Activated T-cell treated with anti-CD3 and anti-CD28 coated beads, Interleukin-2, amount 50 U/mL, for 4 hours (primary cell): ENCODE measurements around the gene CD47. TPM values are rescaled to one million over a fixed set of nuclear protein-coding genes. Genes with fewer than 3 reads are reported as not detected.

Experiments
- ATAC-seq, 2 donors: fragments of 200-7000 bp; cut with Tn5 transposase; one replicate each; pipeline ENCODE4 v1.10.0; 2021
- DNase-seq: peaks from one replicate; pipeline ENCODE4 v3.0.0-alpha.2; 2020
- H3K27me3 Mint-ChIP-seq: one replicate; pipeline ENCODE4 v1.8.0; 2021; ENCODE audit warnings: low read depth, mixed read lengths
- H3K36me3 Mint-ChIP-seq: one replicate; pipeline ENCODE4 v1.8.0; 2022; ENCODE audit warnings: mixed read lengths; ENCODE audit not compliant: insufficient read depth
- H3K4me1 Mint-ChIP-seq: one replicate; pipeline ENCODE4 v1.8.0; 2021; ENCODE audit warnings: low read depth, mixed read lengths
- H3K4me3 Mint-ChIP-seq: one replicate; pipeline ENCODE4 v1.8.0; 2021; ENCODE audit warnings: mild to moderate bottlenecking, moderate library complexity, mixed read lengths
- H3K9me3 Mint-ChIP-seq: one replicate; pipeline ENCODE4 v1.8.0; 2021; ENCODE audit warnings: mixed read lengths
- total RNA-seq, 3 donors: library from RNA; stranded (reverse); gene quantifications; one replicate each; pipeline ENCODE4 v1.2.1, GENCODE V29; 2021

Gene CD47
- total RNA-seq, 3 donors from 2014 or later, result 112 to 126 (median 115) TPM

GRCh38 chr3:108064293-108064887 is 26.4 kb downstream of the CD47 start:
- no peaks in the 10 kb centered on the region for H3K27me3 Mint-ChIP-seq
- H3K4me3 Mint-ChIP-seq, result no peak overlapping the region
- peaks cover 74% of the 10 kb centered on the region for H3K4me1 Mint-ChIP-seq
- DNase-seq (no peak), ATAC-seq (peak; percentile 18 to 53)
- H3K36me3 Mint-ChIP-seq, result peaks cover 63% of the 10 kb centered on the region
- H3K9me3 Mint-ChIP-seq, result no peaks in the 10 kb centered on the region

- Mint-ChIP-seq H3K9me3 (no peaks in the 10 kb centered on the region), H3K36me3 (peaks cover 60% of the 10 kb centered on the region), H3K27me3 (no peaks in the 10 kb centered on the region), H3K4me3 (no peak overlapping the region), H3K4me1 (peaks cover 66% of the 10 kb centered on the region)
- DNase-seq (no peak), ATAC-seq (no peak)
Measured at GRCh38 chr3:108062051-108062450, 28.8 kb downstream of the CD47 start.

GRCh38 chr3:108060331-108060730 is 30.5 kb downstream of the CD47 start:
- ATAC-seq, result no peak
- H3K4me1 Mint-ChIP-seq, result peaks cover 62% of the 10 kb centered on the region
- no peaks in the 10 kb centered on the region for H3K9me3 Mint-ChIP-seq
- no peak for DNase-seq
- no peak overlapping the region for H3K4me3 Mint-ChIP-seq
- no peaks in the 10 kb centered on the region for H3K27me3 Mint-ChIP-seq
- H3K36me3 Mint-ChIP-seq, result peaks cover 58% of the 10 kb centered on the region

- Mint-ChIP-seq H3K4me1 (peaks cover 48% of the 10 kb centered on the region), H3K36me3 (peaks cover 61% of the 10 kb centered on the region), H3K9me3 (no peaks in the 10 kb centered on the region), H3K4me3 (no peak overlapping the region), H3K27me3 (no peaks in the 10 kb centered on the region)
- no peak for DNase-seq
- no peak for ATAC-seq
Measured at GRCh38 chr3:108055931-108056330, 34.9 kb downstream of the CD47 start.

- DNase-seq (no peak), ATAC-seq (no peak)
- no peaks in the 10 kb centered on the region for H3K27me3 Mint-ChIP-seq
- H3K4me3 Mint-ChIP-seq, result no peak overlapping the region
- H3K36me3 Mint-ChIP-seq, result peaks cover 54% of the 10 kb centered on the region
- no peaks in the 10 kb centered on the region for H3K9me3 Mint-ChIP-seq
- peaks cover 41% of the 10 kb centered on the region for H3K4me1 Mint-ChIP-seq
Measured at GRCh38 chr3:108054935-108055334, 35.9 kb downstream of the CD47 start.

- peaks cover 48% of the 10 kb centered on the region for H3K36me3 Mint-ChIP-seq
- ATAC-seq, result peak in 1 of 2 donors; percentile 7
Measured at GRCh38 chr3:108053483-108053882, 37.3 kb downstream of the CD47 start.

GRCh38 chr3:108053067-108053466 is 37.8 kb downstream of the CD47 start:
- no peak for DNase-seq

More at GRCh38 chr3:108053483-108053882, 37.3 kb downstream of the CD47 start:
- Mint-ChIP-seq H3K4me1 (peaks cover 40% of the 10 kb centered on the region), H3K9me3 (no peaks in the 10 kb centered on the region), H3K27me3 (no peaks in the 10 kb centered on the region), H3K4me3 (no peak overlapping the region)
- DNase-seq, result no peak

GRCh38 chr3:108051005-108051404 is 39.8 kb downstream of the CD47 start:
- no peak for DNase-seq
- H3K27me3 Mint-ChIP-seq, result no peaks in the 10 kb centered on the region
- no peak for ATAC-seq
- no peaks in the 10 kb centered on the region for H3K9me3 Mint-ChIP-seq
- no peak overlapping the region for H3K4me3 Mint-ChIP-seq
- H3K36me3 Mint-ChIP-seq, result peaks cover 48% of the 10 kb centered on the region
- H3K4me1 Mint-ChIP-seq, result peaks cover 41% of the 10 kb centered on the region

More at GRCh38 chr3:108053067-108053466, 37.8 kb downstream of the CD47 start:
- Mint-ChIP-seq H3K9me3 (no peaks in the 10 kb centered on the region), H3K4me3 (no peak overlapping the region), H3K4me1 (peaks cover 41% of the 10 kb centered on the region), H3K27me3 (no peaks in the 10 kb centered on the region), H3K36me3 (peaks cover 46% of the 10 kb centered on the region)
- ATAC-seq, result peak; percentile 40 to 48

GRCh38 chr3:108047987-108048386 is 42.8 kb downstream of the CD47 start:
- no peak for DNase-seq
- no peak for ATAC-seq
- Mint-ChIP-seq H3K9me3 (no peaks in the 10 kb centered on the region), H3K36me3 (peaks cover 45% of the 10 kb centered on the region), H3K27me3 (no peaks in the 10 kb centered on the region), H3K4me1 (peaks cover 27% of the 10 kb centered on the region), H3K4me3 (no peak overlapping the region)

GRCh38 chr3:108046247-108046646 is 44.6 kb downstream of the CD47 start:
- peaks cover 42% of the 10 kb centered on the region for H3K36me3 Mint-ChIP-seq

GRCh38 chr3:108044699-108045098 is 46.1 kb downstream of the CD47 start:
- Mint-ChIP-seq H3K36me3 (peaks cover 41% of the 10 kb centered on the region), H3K4me1 (peaks cover 19% of the 10 kb centered on the region), H3K27me3 (no peaks in the 10 kb centered on the region), H3K4me3 (no peak overlapping the region), H3K9me3 (no peaks in the 10 kb centered on the region)
- ATAC-seq (no peak), DNase-seq (no peak)

More at GRCh38 chr3:108046247-108046646, 44.6 kb downstream of the CD47 start:
- Mint-ChIP-seq H3K4me1 (peaks cover 21% of the 10 kb centered on the region), H3K9me3 (no peaks in the 10 kb centered on the region), H3K27me3 (no peaks in the 10 kb centered on the region), H3K4me3 (no peak overlapping the region)
- no peak for DNase-seq
- ATAC-seq, result no peak

- Mint-ChIP-seq H3K36me3 (peaks cover 35% of the 10 kb centered on the region), H3K27me3 (no peaks in the 10 kb centered on the region), H3K4me3 (no peak overlapping the region), H3K4me1 (peaks cover 9% of the 10 kb centered on the region), H3K9me3 (no peaks in the 10 kb centered on the region)
- DNase-seq, result no peak
- ATAC-seq, result no peak
Measured at GRCh38 chr3:108042300-108042699, 48.5 kb downstream of the CD47 start.

GRCh38 chr3:108041253-108041652 is 49.6 kb downstream of the CD47 start:
- ATAC-seq (no peak), DNase-seq (no peak)
- no peaks in the 10 kb centered on the region for H3K27me3 Mint-ChIP-seq
- no peak overlapping the region for H3K4me3 Mint-ChIP-seq
- peaks cover 14% of the 10 kb centered on the region for H3K4me1 Mint-ChIP-seq
- H3K9me3 Mint-ChIP-seq, result no peaks in the 10 kb centered on the region
- H3K36me3 Mint-ChIP-seq, result peaks cover 30% of the 10 kb centered on the region

- no peaks in the 10 kb centered on the region for H3K27me3 Mint-ChIP-seq
- peaks cover 15% of the 10 kb centered on the region for H3K4me1 Mint-ChIP-seq
- peaks cover 32% of the 10 kb centered on the region for H3K36me3 Mint-ChIP-seq
- DNase-seq (no peak), ATAC-seq (no peak)
- no peak overlapping the region for H3K4me3 Mint-ChIP-seq
- no peaks in the 10 kb centered on the region for H3K9me3 Mint-ChIP-seq
Measured at GRCh38 chr3:108037770-108038169, 53.1 kb downstream of the CD47 start.

- no peak for DNase-seq
- Mint-ChIP-seq H3K4me3 (no peak overlapping the region), H3K27me3 (no peaks in the 10 kb centered on the region), H3K9me3 (no peaks in the 10 kb centered on the region), H3K36me3 (peaks cover 28% of the 10 kb centered on the region), H3K4me1 (peaks cover 15% of the 10 kb centered on the region)
- no peak for ATAC-seq
Measured at GRCh38 chr3:108036984-108037741, 53.7 kb downstream of the CD47 start.
